ENCODE data around the gene FSD1L.

FSD1L gene

GRCh38 chr9:105416840-105417239 is 31.0 kb upstream of the FSD1L start (continued):
- TF ChIP-seq PRDM4 (tag by site-specific recombination; IDR thresholded peaks at IDR 0.05) (no peak), PRDM1 (tag by site-specific recombination; IDR thresholded peaks at IDR 0.05) (no peak), ZNF555 (tag by site-specific recombination; conservative IDR thresholded peaks at IDR 0.05) (no peak), ZNF48 (tag by site-specific recombination; IDR thresholded peaks at IDR 0.05) (no peak)

- ChIA-PET CTCF (interaction anchor here (0.6 to 1.3 kb wide), 6 partner anchors 10 to 611 kb away, joined by 3 to 4 read pairs (median 3); no protein-coding TSS in a partner anchor), POLR2A (interaction anchor here (0.6 kb wide), 1 partner anchor 287 kb away, joined by 3 read pairs; no protein-coding TSS in a partner anchor)
- no peak overlapping the region for H3K27ac ChIP-seq (ENCODE audit: extremely low read depth, low read depth, low read length)
Measured at GRCh38 chr9:105418588-105419500, 29.0 kb upstream of the FSD1L start.

GRCh38 chr9:105419816-105420597 is 27.8 kb upstream of the FSD1L start:
- H3K36me3 ChIP-seq (ENCODE audit: control insufficient read depth in 2 of 2, insufficient read depth in 1 of 2, low read length in 2 of 2), result no peaks in the 10 kb centered on the region
- H3K4me1 ChIP-seq (ENCODE audit: control insufficient read depth, insufficient read depth, low read length), result no peaks in the 10 kb centered on the region
- CTCF ChIA-PET, result interaction anchor here (0.6 kb wide), 1 partner anchor 678 kb away, joined by 3 read pairs; no protein-coding TSS in a partner anchor
- no peak overlapping the region for H3K4me3 ChIP-seq (ENCODE audit: low read depth, low read length)
- no peak overlapping the region for H3K27ac ChIP-seq (ENCODE audit: extremely low read depth, low read depth, low read length)
- no peak for TF ChIP-seq ZSCAN23 (tag by site-specific recombination; IDR thresholded peaks at IDR 0.05)
- H3K9me3 ChIP-seq (ENCODE audit: control insufficient read depth, insufficient read depth, low read depth, low read length), result no peaks in the 10 kb centered on the region
- POLR2A ChIA-PET, result interaction anchor here (0.6 kb wide), 1 partner anchor 286 kb away, joined by 3 read pairs; no protein-coding TSS in a partner anchor

More at GRCh38 chr9:105418588-105419500, 29.0 kb upstream of the FSD1L start:
- Histone ChIP-seq H3K4me1 (ENCODE audit: control insufficient read depth, insufficient read depth, low read length) (no peaks in the 10 kb centered on the region), H3K36me3 (ENCODE audit: control insufficient read depth in 2 of 2, insufficient read depth in 1 of 2, low read length in 2 of 2) (no peaks in the 10 kb centered on the region), H3K4me3 (ENCODE audit: low read depth, low read length) (no peak overlapping the region), H3K9me3 (ENCODE audit: control insufficient read depth, insufficient read depth, low read depth, low read length) (no peaks in the 10 kb centered on the region)
- TF ChIP-seq ZNF600 (tag by site-specific recombination; IDR thresholded peaks at IDR 0.05) (no peak), ZNF202 (tag by site-specific recombination; IDR thresholded peaks at IDR 0.05; ENCODE audit: borderline replicate concordance) (no peak), ZNF280D (tag by site-specific recombination; IDR thresholded peaks at IDR 0.05) (no peak), ZNF585B (tag by site-specific recombination; IDR thresholded peaks at IDR 0.05) (no peak), ZNF830 (tag by site-specific recombination; IDR thresholded peaks at IDR 0.05; ENCODE audit: low read depth) (no peak)

- Histone ChIP-seq H3K4me1 (ENCODE audit: control insufficient read depth, insufficient read depth, low read length) (no peaks in the 10 kb centered on the region), H3K9me3 (ENCODE audit: control insufficient read depth, insufficient read depth, low read depth, low read length) (no peaks in the 10 kb centered on the region), H3K4me3 (ENCODE audit: low read depth, low read length) (no peak overlapping the region), H3K36me3 (ENCODE audit: control insufficient read depth in 2 of 2, insufficient read depth in 1 of 2, low read length in 2 of 2) (no peaks in the 10 kb centered on the region), H3K27ac (ENCODE audit: extremely low read depth, low read depth, low read length) (no peak overlapping the region)
- CTCF ChIA-PET, result interaction anchor here (0.5 to 0.7 kb wide), 3 partner anchors 260 to 463 kb away, joined by 3 to 5 read pairs (median 4); no protein-coding TSS in a partner anchor
- POLR2A ChIA-PET, result no interaction called here
- TF ChIP-seq ZNF366 (tag by site-specific recombination; conservative IDR thresholded peaks at IDR 0.05) (no peak), ZNF768 (tag by site-specific recombination; IDR thresholded peaks at IDR 0.05) (no peak), REST (tag by site-specific recombination; IDR thresholded peaks at IDR 0.05) (no peak), ZNF785 (tag by site-specific recombination; IDR thresholded peaks at IDR 0.05) (no peak), ZNF610 (tag by site-specific recombination; IDR thresholded peaks at IDR 0.05; ENCODE audit: borderline replicate concordance) (no peak), ZNF707 (tag by site-specific recombination; IDR thresholded peaks at IDR 0.05) (no peak), PRDM1 (tag by site-specific recombination; IDR thresholded peaks at IDR 0.05) (no peak)
Measured at GRCh38 chr9:105421154-105421553, 26.7 kb upstream of the FSD1L start.
